HG03159 (cell line): ENCODE measurements around the gene CYP27C1.
A peak's percentile ranks its signal among the peaks of the same experiment; 100 is the strongest.

ENCODE experiments used
- ATAC-seq: cut with Tn5 transposase; IDR thresholded peaks from one replicate; pipeline ENCODE4 v1.9.1; 2021; ENCODE audit warnings: mild to moderate bottlenecking, moderate library complexity; ENCODE audit not compliant: unreplicated experiment

The CYP27C1 gene

GRCh38 chr2:127155028-127155581 lies 65.0 kb downstream of the CYP27C1 start:
- no peak for ATAC-seq

GRCh38 chr2:127154396-127154795 lies 65.7 kb downstream of the CYP27C1 start:
- no peak for ATAC-seq

GRCh38 chr2:127153691-127154158 lies 66.4 kb downstream of the CYP27C1 start:
- no peak for ATAC-seq

GRCh38 chr2:127150996-127151395 lies 69.1 kb downstream of the CYP27C1 start:
- no peak for ATAC-seq

GRCh38 chr2:127149384-127149783 lies 70.7 kb downstream of the CYP27C1 start:
- ATAC-seq: no peak

GRCh38 chr2:127146820-127147502 lies 73.1 kb downstream of the CYP27C1 start:
- no peak for ATAC-seq

GRCh38 chr2:127146071-127146725 lies 73.9 kb downstream of the CYP27C1 start:
- no peak for ATAC-seq

GRCh38 chr2:127145280-127145895 lies 74.7 kb downstream of the CYP27C1 start:
- no peak for ATAC-seq

- no peak for ATAC-seq
Observed at GRCh38 chr2:127143841-127144782, 76.0 kb downstream of the CYP27C1 start.

- ATAC-seq: no peak
Observed at GRCh38 chr2:127142663-127143630, 77.2 kb downstream of the CYP27C1 start.

GRCh38 chr2:127140538-127140937 lies 79.6 kb downstream of the CYP27C1 start:
- no peak for ATAC-seq

- no peak for ATAC-seq
Observed at GRCh38 chr2:127139766-127140165, 80.3 kb downstream of the CYP27C1 start.

- no peak for ATAC-seq
Observed at GRCh38 chr2:127138281-127138680, 81.8 kb downstream of the CYP27C1 start.

- no peak for ATAC-seq
Observed at GRCh38 chr2:127137741-127138140, 82.4 kb downstream of the CYP27C1 start.

GRCh38 chr2:127137225-127137624 lies 82.9 kb downstream of the CYP27C1 start:
- ATAC-seq: no peak

GRCh38 chr2:127134833-127135830 lies 85.0 kb downstream of the CYP27C1 start:
- ATAC-seq: peak; percentile 52

GRCh38 chr2:127134235-127134634 lies 85.9 kb downstream of the CYP27C1 start:
- ATAC-seq: no peak
